Prostate gland (tissue), 2 donors: ENCODE results near the gene ORMDL2. TPM values are rescaled to one million over a fixed set of nuclear protein-coding genes. Genes with fewer than 3 reads are reported as not detected.

Experiments used
- DNase-seq: peaks from one replicate; pipeline ENCODE4 v3.0.0-alpha.2; 2019; ENCODE audit warnings: low spot score
- H3K27ac ChIP-seq, 2 donors: fragments of 200-600 bp; sonication (generic); 2 replicates each; pipeline ENCODE4 v1.5.1; 2017 to 2019
- H3K27me3 ChIP-seq: fragments of 200-600 bp; sonication (generic); replicated peaks from 2 replicates; pipeline ENCODE4 v1.5.1; 2019; ENCODE audit not compliant: insufficient read depth
- H3K36me3 ChIP-seq, 2 donors: fragments of 200-600 bp; sonication (generic); 1 replicate in 1 of 2; 2 replicates in 1 of 2; pipeline versions ENCODE4 v1.5.1 to v1.8.1; 2017 to 2019
- H3K4me1 ChIP-seq: fragments of 200-600 bp; sonication (generic); replicated peaks from 2 replicates; pipeline ENCODE4 v1.5.1; 2019
- H3K4me3 ChIP-seq, 2 donors: fragments of 200-600 bp; sonication (generic); 2 replicates each; pipeline ENCODE4 v1.5.1; 2017 to 2019
- H3K9me3 ChIP-seq: fragments of 200-600 bp; sonication (generic); 2 replicates; pipeline ENCODE4 v1.5.1; 2017
- CTCF ChIP-seq, 4 experiments: fragments of 200-600 bp in 2 of 4; fragments of 450-650 bp in 2 of 4; sonication (generic) in 2 of 4; IDR thresholded peaks; 1 replicate in 3 of 4; 2 replicates in 1 of 4; pipeline ENCODE4 v1.5.1; 2016 to 2019; ENCODE audit warnings: antibody characterized with exemption in 4 of 4, mild to moderate bottlenecking in 2 of 4, moderate library complexity in 2 of 4
- POLR2A ChIP-seq: fragments of 450-650 bp; IDR thresholded peaks from one replicate; pipeline ENCODE4 v1.6.1; 2016; ENCODE audit warnings: antibody characterized with exemption, mild to moderate bottlenecking
- POLR2AphosphoS5 ChIP-seq: sonication (generic); formaldehyde crosslinking; IDR thresholded peaks from one replicate; pipeline ENCODE4 v1.6.1; 2017; ENCODE audit warnings: antibody characterized with exemption
- WGBS: methylation state at CpG from one replicate; pipeline ENCODE4 v1.1.5; 2018; 5-methylcytosine and 5-hydroxymethylcytosine counted together
- intact Hi-C: fragments of 100-400 bp; cut with DNase I; formaldehyde crosslinking; loops from one replicate; pipeline ENCODE4 v1.14.2; 2022
- total RNA-seq, 2 donors: library from RNA; depleted of rRNA; stranded (reverse); fragments of >200 nt; gene quantifications; one replicate each; pipeline ENCODE4 v1.1.0, GENCODE V29; 2016

The ORMDL2 gene
- total RNA-seq, 2 donors from 2014 or later, result 23.1 to 29.3 TPM

- TF ChIP-seq POLR2AphosphoS5 (no peak), CTCF (IDR thresholded peaks at IDR 0.05) (no peak)
- H3K4me1 ChIP-seq, result peaks cover 5% of the 10 kb centered on the region
- intact Hi-C loops, result loop anchor here (5.0 kb wide), 2 partner anchors 110 to 225 kb away; partner anchors contain the start of genes PYM1 and RPS26
Observed at GRCh38 chr12:55816881-55817344, 928 bp upstream of the ORMDL2 start.

GRCh38 chr12:55818140-55818728, 393 bp downstream of the ORMDL2 start:
- Histone ChIP-seq H3K4me3 (peak overlapping the region; percentile 67 to 86), H3K9me3 (no peaks in the 10 kb centered on the region), H3K27me3 (no peaks in the 10 kb centered on the region), H3K36me3 (peaks cover 0 to 15% of the 10 kb centered on the region in 2 donors), H3K27ac (peak overlapping the region; percentile 64 to 92), H3K4me1 (peaks cover 5% of the 10 kb centered on the region)
- 1% methylated on average over 17 of the region's 17 CpGs for WGBS
- no peak for DNase-seq
- intact Hi-C loops, result loop anchor here (5.0 kb wide), 2 partner anchors 109 to 224 kb away; partner anchors contain the start of genes PYM1 and RPS26
- TF ChIP-seq POLR2AphosphoS5 (no peak), POLR2A (no peak), CTCF (IDR thresholded peaks at IDR 0.05) (no peak)

More at GRCh38 chr12:55816881-55817344, 928 bp upstream of the ORMDL2 start:
- no peak for DNase-seq
- Histone ChIP-seq H3K9me3 (no peaks in the 10 kb centered on the region), H3K27me3 (no peaks in the 10 kb centered on the region), H3K27ac (peak overlapping the region; percentile 86 to 92), H3K4me3 (peak overlapping the region; percentile 67 to 86), H3K36me3 (peaks cover 0 to 15% of the 10 kb centered on the region in 2 donors)
- WGBS, result under 1% methylated on average over 14 of the region's 14 CpGs

GRCh38 chr12:55818886-55819285, 1.0 kb downstream of the ORMDL2 start:
- 64% methylated on average over 6 of the region's 6 CpGs for WGBS
- intact Hi-C loops, result loop anchor here (5.0 kb wide), 2 partner anchors 108 to 223 kb away; partner anchors contain the start of genes PYM1 and RPS26
- Histone ChIP-seq H3K4me1 (peaks cover 5% of the 10 kb centered on the region), H3K4me3 (peak overlapping the region in 1 of 2 donors; percentile 86), H3K27ac (peak overlapping the region in 1 of 2 donors; percentile 92), H3K9me3 (no peaks in the 10 kb centered on the region), H3K36me3 (peaks cover 0 to 15% of the 10 kb centered on the region in 2 donors), H3K27me3 (no peaks in the 10 kb centered on the region)
- no peak for DNase-seq
- TF ChIP-seq CTCF (IDR thresholded peaks at IDR 0.05) (no peak), POLR2AphosphoS5 (no peak), POLR2A (no peak)

- H3K4me1 ChIP-seq, result peaks cover 5% of the 10 kb centered on the region
- H3K27me3 ChIP-seq, result no peaks in the 10 kb centered on the region
- TF ChIP-seq CTCF (IDR thresholded peaks at IDR 0.05), result no peak
- no peak for TF ChIP-seq POLR2AphosphoS5
- TF ChIP-seq POLR2A, result no peak
- intact Hi-C loops, result no loop called here
- no peak overlapping the region for H3K4me3 ChIP-seq
- no peak overlapping the region for H3K27ac ChIP-seq
- WGBS, result 82% methylated on average over 1 of the region's 1 CpG
- no peak for DNase-seq
- H3K36me3 ChIP-seq, result peaks cover 0 to 15% of the 10 kb centered on the region in 2 donors
- no peaks in the 10 kb centered on the region for H3K9me3 ChIP-seq
Observed at GRCh38 chr12:55820679-55821078, 2.8 kb downstream of the ORMDL2 start.

- H3K36me3 ChIP-seq, result peaks cover 0 to 15% of the 10 kb centered on the region in 2 donors
- H3K4me1 ChIP-seq, result peaks cover 6% of the 10 kb centered on the region
- H3K27ac ChIP-seq, result no peak overlapping the region
- TF ChIP-seq POLR2AphosphoS5 (no peak), CTCF (IDR thresholded peaks at IDR 0.05) (no peak), POLR2A (no peak)
- WGBS, result 25% methylated on average over 6 of the region's 6 CpGs
- no peaks in the 10 kb centered on the region for H3K9me3 ChIP-seq
- no peak for DNase-seq
- intact Hi-C loops, result no loop called here
- no peak overlapping the region for H3K4me3 ChIP-seq
- no peaks in the 10 kb centered on the region for H3K27me3 ChIP-seq
Observed at GRCh38 chr12:55822228-55822627, 4.4 kb downstream of the ORMDL2 start.
